T-cell (primary cell): ENCODE measurements around the gene RERE. TPM values are rescaled to one million over a fixed set of nuclear protein-coding genes. Genes with fewer than 3 reads are reported as not detected.

ENCODE experiments used
- ATAC-seq, 4 experiments: fragments of 200-7000 bp in 3 of 4; fragments of 150-1000 bp in 1 of 4; cut with Tn5 transposase; replicated peaks in 1 of 4; 1 replicate in 3 of 4; 2 replicates in 1 of 4; pipeline ENCODE4 v1.10.0; 2021; ENCODE audit warnings: moderate library complexity in 3 of 4, mild to moderate bottlenecking in 2 of 4, moderate number of reproducible peaks in 1 of 4
- CTCF ChIA-PET, 2 donors: fragments of 300-600 bp; sonication (Branson Sonifier 250); formaldehyde crosslinking; loops; one replicate each; lab custom pipeline; 2022; ENCODE audit warnings: antibody characterized with exemption in 2 of 2; lab: Charles Lee
- POLR2A ChIA-PET, 2 donors: fragments of 300-600 bp; sonication (Branson Sonifier 250); formaldehyde crosslinking; loops; one replicate each; lab custom pipeline; 2022; ENCODE audit warnings: antibody characterized with exemption in 2 of 2; lab: Charles Lee
- DNase-seq, 35 experiments: peaks; one replicate each; pipeline versions ENCODE4 v3.0.0 to v3.0.0-alpha.2; 2013 to 2023
- H3K27ac ChIP-seq: one replicate; pipeline ENCODE4 v1.5.1; 2013; ENCODE audit warnings: low read length
- H3K27me3 ChIP-seq, 2 experiments: replicated peaks in 1 of 2; 1 replicate in 1 of 2; 2 replicates in 1 of 2; pipeline versions ENCODE4 v1.6.1 to v1.7.0; 2013; ENCODE audit warnings: low read length in 1 of 2, mixed read lengths in 1 of 2; ENCODE audit not compliant: control insufficient read depth in 2 of 2, insufficient read depth in 2 of 2; ENCODE audit errors: extremely low read depth in 1 of 2
- H3K36me3 ChIP-seq, 2 donors: 1 replicate in 1 of 2; 2 replicates in 1 of 2; pipeline versions ENCODE4 v1.6.1 to v1.7.0; 2013; ENCODE audit warnings: low read length in 1 of 2; ENCODE audit not compliant: control insufficient read depth in 2 of 2, insufficient read depth in 1 of 2; ENCODE audit errors: extremely low read depth in 1 of 2
- H3K4me1 ChIP-seq, 2 experiments: 1 replicate in 1 of 2; 2 replicates in 1 of 2; pipeline versions ENCODE4 v1.6.1 to v1.7.0; 2013; ENCODE audit warnings: low read length in 2 of 2, mixed read lengths in 1 of 2; ENCODE audit not compliant: insufficient read depth in 2 of 2, control insufficient read depth in 1 of 2; ENCODE audit errors: extremely low read depth in 1 of 2
- H3K4me3 ChIP-seq, 2 donors: 1 replicate in 1 of 2; 2 replicates in 1 of 2; pipeline versions ENCODE4 v1.5.1 to v1.7.0; 2013; ENCODE audit warnings: mild to moderate bottlenecking in 2 of 2, low read length in 1 of 2, moderate library complexity in 1 of 2; ENCODE audit not compliant: control insufficient read depth in 1 of 2; ENCODE audit errors: extremely low read depth in 1 of 2
- H3K9me3 ChIP-seq: 2 replicates; pipeline ENCODE4 v1.7.0; 2013
- H3K27ac Mint-ChIP-seq, 2 donors: one replicate each; pipeline ENCODE4 v1.8.0; 2020 to 2021; ENCODE audit warnings: mild to moderate bottlenecking in 2 of 2, mixed read lengths in 2 of 2
- H3K27me3 Mint-ChIP-seq, 2 donors: one replicate each; pipeline ENCODE4 v1.8.0; 2021 to 2022; ENCODE audit warnings: mixed read lengths in 2 of 2
- H3K36me3 Mint-ChIP-seq: one replicate; pipeline ENCODE4 v1.8.0; 2021; ENCODE audit warnings: mixed read lengths
- H3K4me1 Mint-ChIP-seq, 3 donors: one replicate each; pipeline ENCODE4 v1.8.0; 2020 to 2022; ENCODE audit warnings: mixed read lengths in 3 of 3, mild to moderate bottlenecking in 1 of 3
- H3K4me3 Mint-ChIP-seq, 3 donors: one replicate each; pipeline ENCODE4 v1.8.0; 2020 to 2022; ENCODE audit warnings: mild to moderate bottlenecking in 3 of 3, mixed read lengths in 3 of 3, moderate library complexity in 3 of 3
- H3K9me3 Mint-ChIP-seq, 3 donors: one replicate each; pipeline ENCODE4 v1.8.0; 2020 to 2022; ENCODE audit warnings: mixed read lengths in 3 of 3
- WGBS: methylation state at CpG from one replicate; pipeline ENCODE4 v1.1.5; 2013; ENCODE audit warnings: missing lambda C conversion rate; ENCODE audit not compliant: insufficient coverage; 5-methylcytosine and 5-hydroxymethylcytosine counted together
- total RNA-seq, 35 experiments: library from RNA in 6 of 35; stranded (reverse) in 6 of 35; fragments of 120-200 nt in 1 of 35; gene quantifications; one replicate each; pipeline versions ENCODE4 v1.2.1 to v1.2.4 and lab custom pipeline; 2013 to 2026

RERE gene
- total RNA-seq, 5 donors from 2014 or later (not counting 1 experiment from before 2014, with no cell fraction given) = 85.1 to 116 (median 103) TPM

DNA sequence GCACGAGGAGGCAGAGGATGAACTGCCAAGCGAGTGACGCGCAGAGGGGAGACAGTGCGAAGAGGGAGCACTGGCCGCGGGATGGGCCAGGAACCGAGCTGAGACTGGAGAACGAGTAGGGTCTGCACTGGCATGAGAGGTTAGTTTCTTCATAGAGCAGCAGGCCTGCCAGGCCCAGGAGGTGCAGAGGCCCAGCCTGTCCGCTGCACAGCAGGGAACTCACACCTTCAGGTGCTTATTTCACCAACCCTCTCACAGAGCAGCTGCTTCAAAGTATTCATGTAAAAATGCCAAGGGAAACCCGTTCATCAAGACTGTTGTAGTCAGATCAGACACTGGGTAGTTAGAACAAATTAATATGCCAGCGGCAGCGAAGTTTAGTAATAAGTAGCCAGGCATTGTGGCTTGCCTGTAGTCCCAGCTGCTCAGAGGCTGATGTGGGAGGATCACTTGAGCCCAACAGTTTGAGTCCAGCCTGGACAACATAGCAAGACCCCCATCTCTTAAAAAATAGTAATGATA is 355.0 kb downstream of the RERE start:
- Mint-ChIP-seq H3K27me3 (no peaks in the 10 kb centered on the region), H3K4me1 (peaks cover 40 to 59% (median 53%) of the 10 kb centered on the region in 3 donors), H3K36me3 (peaks cover 24% of the 10 kb centered on the region), H3K27ac (peak overlapping the region; percentile 12 to 66), H3K4me3 (no peak overlapping the region), H3K9me3 (no peaks in the 10 kb centered on the region)
- peaks cover 0 to 6% of the 10 kb centered on the region in 2 donors for H3K36me3 ChIP-seq
- ChIA-PET CTCF (no interaction called here), POLR2A (interaction anchor here in 1 of 2 donors (0.6 kb wide), 1 partner anchor 321 kb away, joined by 3 read pairs; no protein-coding TSS in a partner anchor)
- no peak overlapping the region for H3K27ac ChIP-seq
- WGBS = 95% methylated on average over 9 of the region's 13 CpGs
- peaks cover 16% of the 10 kb centered on the region in 2 experiments for H3K4me1 ChIP-seq
- H3K4me3 ChIP-seq = no peak overlapping the region
- DNase-seq (no peak), ATAC-seq (no peak)
- no peaks in the 10 kb centered on the region for H3K9me3 ChIP-seq
- H3K27me3 ChIP-seq = no peaks in the 10 kb centered on the region

DNA sequence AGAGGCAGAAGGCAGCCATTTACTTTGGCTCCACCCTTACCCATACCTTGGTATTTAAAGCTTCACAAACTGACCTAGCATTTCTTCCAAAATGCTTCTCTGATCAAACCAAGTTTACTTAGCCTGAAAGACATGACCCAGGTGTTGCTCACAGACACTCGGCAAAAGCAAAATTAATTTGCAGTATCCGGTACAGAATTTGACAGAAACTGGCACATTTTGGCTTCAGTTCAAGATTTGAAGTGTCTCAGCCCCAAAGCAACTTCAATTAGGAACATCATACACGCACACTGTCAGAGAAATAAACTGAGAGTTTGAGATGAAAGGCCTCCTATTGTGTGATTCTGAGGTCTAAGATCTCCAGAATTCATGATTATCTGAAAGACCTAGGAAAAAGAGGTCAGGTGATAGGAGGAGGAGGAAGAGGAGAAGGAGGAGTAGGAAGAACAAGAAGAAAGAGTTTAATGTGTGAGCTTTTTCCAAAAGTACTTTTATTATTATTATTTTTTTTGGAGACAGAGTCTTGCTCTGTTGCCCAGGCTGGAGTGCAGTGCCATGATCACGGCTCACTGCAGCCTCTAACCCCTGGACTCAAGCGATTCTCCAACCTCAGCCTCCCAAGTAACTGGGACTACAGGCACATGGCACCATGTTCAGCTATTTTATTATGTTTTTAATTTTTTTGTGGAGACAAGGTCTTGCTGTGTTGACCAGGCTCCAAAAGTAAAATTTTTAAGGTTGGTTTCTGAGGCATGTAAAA is 355.9 kb downstream of the RERE start:
- peak overlapping the region; percentile 81 to 83 for H3K27ac Mint-ChIP-seq
- ATAC-seq = peak in 1 of 4 experiments; percentile 48
- WGBS = 73% methylated on average over 2 of the region's 5 CpGs
- peaks cover 18 to 21% of the 10 kb centered on the region in 2 experiments for H3K4me1 ChIP-seq
- ChIA-PET POLR2A (interaction anchor here in 1 of 2 donors (0.6 kb wide), 1 partner anchor 58 kb away, joined by 6 read pairs; no protein-coding TSS in a partner anchor), CTCF (no interaction called here)
- no peaks in the 10 kb centered on the region for H3K9me3 Mint-ChIP-seq
- H3K4me1 Mint-ChIP-seq = peaks cover 48 to 67% (median 62%) of the 10 kb centered on the region in 3 donors
- peak in 2 of 35 experiments; percentile 4 to 18 for DNase-seq
- no peak overlapping the region for H3K27ac ChIP-seq
- peaks cover 0 to 6% of the 10 kb centered on the region in 2 donors for H3K36me3 ChIP-seq
- no peaks in the 10 kb centered on the region for H3K27me3 Mint-ChIP-seq
- no peaks in the 10 kb centered on the region for H3K9me3 ChIP-seq
- no peak overlapping the region for H3K4me3 ChIP-seq
- H3K4me3 Mint-ChIP-seq = peak overlapping the region in 1 of 3 donors; percentile 45
- no peaks in the 10 kb centered on the region for H3K27me3 ChIP-seq
- H3K36me3 Mint-ChIP-seq = peaks cover 23% of the 10 kb centered on the region

GRCh38 chr1:8460784-8461183 is 356.7 kb downstream of the RERE start:
- peaks cover 25% of the 10 kb centered on the region for H3K36me3 Mint-ChIP-seq
- DNase-seq (no peak), ATAC-seq (no peak)
- H3K27me3 Mint-ChIP-seq = no peaks in the 10 kb centered on the region
- Histone ChIP-seq H3K27me3 (no peaks in the 10 kb centered on the region), H3K27ac (no peak overlapping the region), H3K9me3 (no peaks in the 10 kb centered on the region), H3K4me3 (no peak overlapping the region), H3K36me3 (peaks cover 0 to 2% of the 10 kb centered on the region in 2 donors), H3K4me1 (peaks cover 18 to 21% of the 10 kb centered on the region in 2 experiments)
- no peaks in the 10 kb centered on the region for H3K9me3 Mint-ChIP-seq
- ChIA-PET POLR2A (interaction anchor here in 1 of 2 donors (0.6 kb wide), 1 partner anchor 370 kb away, joined by 3 read pairs; no protein-coding TSS in a partner anchor), CTCF (no interaction called here)
- H3K4me3 Mint-ChIP-seq = no peak overlapping the region
- 94% methylated on average over 2 of the region's 5 CpGs for WGBS
- no peak overlapping the region for H3K27ac Mint-ChIP-seq
- peaks cover 50 to 68% (median 66%) of the 10 kb centered on the region in 3 donors for H3K4me1 Mint-ChIP-seq

GRCh38 chr1:8460132-8460544 is 357.3 kb downstream of the RERE start:
- POLR2A ChIA-PET = interaction anchor here in 1 of 2 donors (0.5 to 0.6 kb wide), 2 partner anchors 32 to 371 kb away, joined by 3 read pairs; no protein-coding TSS in a partner anchor
- H3K4me1 Mint-ChIP-seq = peaks cover 53 to 66% (median 66%) of the 10 kb centered on the region in 3 donors

DNA sequence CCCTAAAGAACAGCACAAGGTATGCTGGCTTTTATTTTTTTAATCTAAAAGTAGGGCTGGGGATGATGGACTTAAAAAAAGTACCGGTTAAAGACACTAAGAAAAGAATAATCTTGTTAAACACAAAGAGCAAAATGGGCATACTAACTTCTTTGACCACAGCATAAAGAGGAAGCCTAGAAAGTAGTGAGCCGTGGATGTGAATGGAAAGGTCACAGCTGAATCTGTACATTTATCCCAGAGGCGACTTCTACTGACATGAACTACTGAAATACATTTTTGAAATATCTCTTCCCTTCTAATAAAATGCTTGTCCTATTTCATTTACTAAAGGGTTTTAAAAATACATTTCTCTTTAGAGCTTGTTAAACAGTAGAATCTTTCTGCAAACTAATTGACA is 358.8 kb downstream of the RERE start:
- H3K4me1 ChIP-seq = peaks cover 17 to 20% of the 10 kb centered on the region in 2 experiments
- WGBS = no CpG with 5 or more reads among the region's 3 CpGs
- no peaks in the 10 kb centered on the region for H3K9me3 ChIP-seq
- H3K4me1 Mint-ChIP-seq = peaks cover 51 to 57% (median 56%) of the 10 kb centered on the region in 3 donors
- no peaks in the 10 kb centered on the region for H3K36me3 ChIP-seq
- H3K4me3 Mint-ChIP-seq = no peak overlapping the region
- no peak for DNase-seq
- H3K27me3 ChIP-seq = no peaks in the 10 kb centered on the region
- no peak overlapping the region for H3K27ac Mint-ChIP-seq
- ATAC-seq = no peak
- POLR2A ChIA-PET = no interaction called here
- CTCF ChIA-PET = no interaction called here
- H3K36me3 Mint-ChIP-seq = peaks cover 21% of the 10 kb centered on the region
- no peak overlapping the region for H3K4me3 ChIP-seq
- H3K27me3 Mint-ChIP-seq = no peaks in the 10 kb centered on the region
- no peaks in the 10 kb centered on the region for H3K9me3 Mint-ChIP-seq
- H3K27ac ChIP-seq = no peak overlapping the region

More at GRCh38 chr1:8460132-8460544, 357.3 kb downstream of the RERE start:
- no peak for DNase-seq
- Histone ChIP-seq H3K4me1 (peaks cover 18 to 21% of the 10 kb centered on the region in 2 experiments), H3K27ac (no peak overlapping the region), H3K36me3 (no peaks in the 10 kb centered on the region), H3K9me3 (no peaks in the 10 kb centered on the region), H3K27me3 (no peaks in the 10 kb centered on the region), H3K4me3 (no peak overlapping the region)
- Mint-ChIP-seq H3K36me3 (peaks cover 25% of the 10 kb centered on the region), H3K27ac (no peak overlapping the region), H3K27me3 (no peaks in the 10 kb centered on the region), H3K9me3 (no peaks in the 10 kb centered on the region), H3K4me3 (no peak overlapping the region)
- ATAC-seq = no peak
- 80% methylated on average over 1 of the region's 4 CpGs for WGBS
- CTCF ChIA-PET = no interaction called here

DNA sequence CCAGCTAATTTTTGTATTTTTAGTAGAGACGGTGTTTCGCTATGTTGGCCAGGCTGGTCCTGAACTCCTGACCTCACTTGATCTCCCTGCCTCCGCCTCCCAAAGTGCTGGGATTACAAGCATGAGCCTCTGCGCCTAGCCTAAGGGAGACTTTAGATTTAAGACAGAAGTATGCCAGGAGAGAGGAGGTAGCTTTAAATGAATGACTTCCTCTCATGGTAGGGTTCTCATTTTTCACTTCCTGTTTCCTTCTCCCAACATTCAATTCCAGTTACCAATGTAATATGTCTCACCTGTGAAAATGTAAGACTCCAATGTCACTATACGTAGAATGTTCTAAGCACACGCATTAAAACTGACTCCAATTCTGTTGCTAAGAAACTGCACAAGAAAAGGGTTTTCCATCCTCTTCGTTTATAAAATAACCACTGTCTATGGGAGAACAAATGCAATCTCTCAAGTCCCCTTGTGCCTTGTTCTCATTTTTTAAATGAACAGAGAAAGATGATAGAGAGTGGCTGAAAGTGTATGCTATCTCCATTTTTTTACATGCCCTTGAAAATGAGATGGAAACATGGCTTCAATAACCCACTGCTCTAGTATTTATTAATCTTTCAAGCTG is 359.6 kb downstream of the RERE start:
- DNase-seq = no peak
- H3K27me3 Mint-ChIP-seq = no peaks in the 10 kb centered on the region
- H3K4me1 Mint-ChIP-seq = peaks cover 43 to 49% (median 49%) of the 10 kb centered on the region in 3 donors
- no peaks in the 10 kb centered on the region for H3K9me3 ChIP-seq
- H3K27me3 ChIP-seq = no peaks in the 10 kb centered on the region
- H3K4me3 Mint-ChIP-seq = no peak overlapping the region
- no peak for ATAC-seq
- ChIA-PET CTCF (no interaction called here), POLR2A (no interaction called here)
- no peak overlapping the region for H3K27ac Mint-ChIP-seq
- no peaks in the 10 kb centered on the region for H3K36me3 ChIP-seq
- WGBS = no CpG with 5 or more reads among the region's 7 CpGs
- peaks cover 10 to 15% of the 10 kb centered on the region in 2 experiments for H3K4me1 ChIP-seq
- no peak overlapping the region for H3K4me3 ChIP-seq
- no peaks in the 10 kb centered on the region for H3K9me3 Mint-ChIP-seq
- no peak overlapping the region for H3K27ac ChIP-seq
- H3K36me3 Mint-ChIP-seq = peaks cover 21% of the 10 kb centered on the region
